HEK293 (cell line): ENCODE results near the gene REEP2.

Experiments
- BCL11B ChIP-seq: fragments of 450-650 bp; formaldehyde crosslinking; IDR thresholded peaks from 2 replicates; pipeline ENCODE4 v1.5.1; 2016; ENCODE audit warnings: low read depth, missing biosample characterization, missing genetic modification characterization
- GLI2 ChIP-seq: fragments of 450-650 bp; formaldehyde crosslinking; IDR thresholded peaks from 2 replicates; pipeline ENCODE4; 2017; ENCODE audit warnings: missing biosample characterization, missing genetic modification characterization, low read depth, borderline replicate concordance
- GLIS1 ChIP-seq: fragments of 450-650 bp; formaldehyde crosslinking; IDR thresholded peaks from 2 replicates; pipeline ENCODE4 v1.5.1; 2016; ENCODE audit warnings: missing biosample characterization, missing genetic modification characterization
- HOXD13 ChIP-seq: sonication (generic); formaldehyde crosslinking; IDR thresholded peaks from 2 replicates; pipeline ENCODE4 v1.8.0; 2022; ENCODE audit warnings: missing genetic modification reagents, borderline replicate concordance
- MEIS1 ChIP-seq: sonication (generic); formaldehyde crosslinking; IDR thresholded peaks from 2 replicates; pipeline ENCODE4 v1.8.1; 2022; ENCODE audit warnings: missing genetic modification reagents, mild to moderate bottlenecking, borderline replicate concordance
- SP3 ChIP-seq: fragments of 450-650 bp; formaldehyde crosslinking; IDR thresholded peaks from 2 replicates; pipeline ENCODE4 v1.5.1; 2016; ENCODE audit warnings: missing biosample characterization, missing genetic modification characterization
- TRIM28 ChIP-seq: IDR thresholded peaks from 2 replicates; pipeline ENCODE4 v1.6.1; 2011; ENCODE audit warnings: low read length, control low read depth, borderline replicate concordance
- ZBTB20 ChIP-seq: fragments of 450-650 bp; formaldehyde crosslinking; IDR thresholded peaks from 2 replicates; pipeline ENCODE4 v1.5.1; 2016; ENCODE audit warnings: missing biosample characterization, missing genetic modification characterization
- ZBTB44 ChIP-seq: fragments of 450-650 bp; IDR thresholded peaks from 2 replicates; pipeline ENCODE4 v1.5.1; 2018; ENCODE audit warnings: missing biosample characterization, mild to moderate bottlenecking, missing genetic modification characterization
- ZBTB7A ChIP-seq: fragments of 450-650 bp; formaldehyde crosslinking; IDR thresholded peaks from 2 replicates; pipeline ENCODE4 v1.5.1; 2016; ENCODE audit warnings: low read depth, missing biosample characterization, missing genetic modification characterization
- ZFP3 ChIP-seq: fragments of 450-650 bp; formaldehyde crosslinking; IDR thresholded peaks from 2 replicates; pipeline ENCODE4 v1.5.1; 2016; ENCODE audit warnings: low read depth, missing biosample characterization, missing genetic modification characterization
- ZNF211 ChIP-seq: fragments of 450-650 bp; formaldehyde crosslinking; IDR thresholded peaks from 2 replicates; pipeline ENCODE4 v1.5.1; 2016; ENCODE audit warnings: low read depth, missing biosample characterization, missing genetic modification characterization
- ZNF248 ChIP-seq: fragments of 450-650 bp; formaldehyde crosslinking; IDR thresholded peaks from 2 replicates; pipeline ENCODE4 v1.5.1; 2017; ENCODE audit warnings: missing biosample characterization, missing genetic modification characterization
- ZNF311 ChIP-seq: fragments of 450-650 bp; formaldehyde crosslinking; IDR thresholded peaks from 2 replicates; pipeline ENCODE4 v1.5.1; 2017; ENCODE audit warnings: missing biosample characterization, missing genetic modification characterization, borderline replicate concordance
- ZNF341 ChIP-seq: fragments of 450-650 bp; formaldehyde crosslinking; IDR thresholded peaks from 2 replicates; pipeline ENCODE4; 2016; ENCODE audit warnings: low read depth, missing biosample characterization, missing genetic modification characterization
- ZNF423 ChIP-seq: fragments of 450-650 bp; formaldehyde crosslinking; IDR thresholded peaks from 2 replicates; pipeline ENCODE4 v1.5.1; 2016; ENCODE audit warnings: missing biosample characterization, missing genetic modification characterization
- ZNF501 ChIP-seq: fragments of 450-650 bp; formaldehyde crosslinking; IDR thresholded peaks from 2 replicates; pipeline ENCODE4 v1.5.1; 2016; ENCODE audit warnings: missing biosample characterization, missing genetic modification characterization
- ZNF521 ChIP-seq: fragments of 450-650 bp; formaldehyde crosslinking; IDR thresholded peaks from 2 replicates; pipeline ENCODE4 v1.5.1; 2017; ENCODE audit warnings: missing biosample characterization, mild to moderate bottlenecking, missing genetic modification characterization
- ZNF544 ChIP-seq: fragments of 450-650 bp; formaldehyde crosslinking; IDR thresholded peaks from 2 replicates; pipeline ENCODE4 v1.5.0; 2017; ENCODE audit warnings: missing biosample characterization, missing genetic modification characterization
- ZNF549 ChIP-seq: fragments of 450-650 bp; IDR thresholded peaks from 2 replicates; pipeline ENCODE4 v1.5.1; 2018; ENCODE audit warnings: missing biosample characterization, missing genetic modification characterization, mild to moderate bottlenecking, inconsistent platforms, moderate library complexity
- ZNF585B ChIP-seq: fragments of 450-650 bp; formaldehyde crosslinking; IDR thresholded peaks from 2 replicates; pipeline ENCODE4 v1.5.1; 2016; ENCODE audit warnings: missing biosample characterization, missing genetic modification characterization
- ZNF629 ChIP-seq: fragments of 450-650 bp; formaldehyde crosslinking; IDR thresholded peaks from 2 replicates; pipeline ENCODE4 v1.5.1; 2017; ENCODE audit warnings: missing biosample characterization, missing genetic modification characterization
- ZNF639 ChIP-seq: fragments of 450-650 bp; formaldehyde crosslinking; IDR thresholded peaks from 2 replicates; pipeline ENCODE4 v1.5.1; 2016; ENCODE audit warnings: missing biosample characterization, missing genetic modification characterization
- ZNF658 ChIP-seq: fragments of 450-650 bp; formaldehyde crosslinking; IDR thresholded peaks from 2 replicates; pipeline ENCODE4; 2016; ENCODE audit warnings: missing biosample characterization, missing genetic modification characterization
- ZNF843 ChIP-seq: fragments of 450-650 bp; formaldehyde crosslinking; IDR thresholded peaks from 2 replicates; pipeline ENCODE4 v1.5.1; 2016; ENCODE audit warnings: missing biosample characterization, missing genetic modification characterization
- ZSCAN18 ChIP-seq: fragments of 450-650 bp; formaldehyde crosslinking; IDR thresholded peaks from 2 replicates; pipeline ENCODE4 v1.5.1; 2016; ENCODE audit warnings: missing biosample characterization, missing genetic modification characterization
- ZSCAN30 ChIP-seq: fragments of 450-650 bp; IDR thresholded peaks from 2 replicates; pipeline ENCODE4 v1.5.1; 2018; ENCODE audit warnings: missing biosample characterization, mild to moderate bottlenecking, missing genetic modification characterization, moderate library complexity
- ZSCAN5A ChIP-seq: fragments of 450-650 bp; formaldehyde crosslinking; IDR thresholded peaks from 2 replicates; pipeline ENCODE4 v1.5.1; 2016; ENCODE audit warnings: missing biosample characterization, missing genetic modification characterization
- TF ChIP-seq, protein P1 (sequence below): fragments of 450-650 bp; formaldehyde crosslinking; IDR thresholded peaks from 2 replicates; pipeline ENCODE4 v1.5.1; 2016; ENCODE audit warnings: missing biosample characterization, missing genetic modification characterization
- TF ChIP-seq, protein P2 (sequence below): fragments of 450-650 bp; formaldehyde crosslinking; IDR thresholded peaks from 2 replicates; pipeline ENCODE4 v1.5.1; 2016; ENCODE audit warnings: missing biosample characterization, missing genetic modification characterization

REEP2 gene

DNA sequence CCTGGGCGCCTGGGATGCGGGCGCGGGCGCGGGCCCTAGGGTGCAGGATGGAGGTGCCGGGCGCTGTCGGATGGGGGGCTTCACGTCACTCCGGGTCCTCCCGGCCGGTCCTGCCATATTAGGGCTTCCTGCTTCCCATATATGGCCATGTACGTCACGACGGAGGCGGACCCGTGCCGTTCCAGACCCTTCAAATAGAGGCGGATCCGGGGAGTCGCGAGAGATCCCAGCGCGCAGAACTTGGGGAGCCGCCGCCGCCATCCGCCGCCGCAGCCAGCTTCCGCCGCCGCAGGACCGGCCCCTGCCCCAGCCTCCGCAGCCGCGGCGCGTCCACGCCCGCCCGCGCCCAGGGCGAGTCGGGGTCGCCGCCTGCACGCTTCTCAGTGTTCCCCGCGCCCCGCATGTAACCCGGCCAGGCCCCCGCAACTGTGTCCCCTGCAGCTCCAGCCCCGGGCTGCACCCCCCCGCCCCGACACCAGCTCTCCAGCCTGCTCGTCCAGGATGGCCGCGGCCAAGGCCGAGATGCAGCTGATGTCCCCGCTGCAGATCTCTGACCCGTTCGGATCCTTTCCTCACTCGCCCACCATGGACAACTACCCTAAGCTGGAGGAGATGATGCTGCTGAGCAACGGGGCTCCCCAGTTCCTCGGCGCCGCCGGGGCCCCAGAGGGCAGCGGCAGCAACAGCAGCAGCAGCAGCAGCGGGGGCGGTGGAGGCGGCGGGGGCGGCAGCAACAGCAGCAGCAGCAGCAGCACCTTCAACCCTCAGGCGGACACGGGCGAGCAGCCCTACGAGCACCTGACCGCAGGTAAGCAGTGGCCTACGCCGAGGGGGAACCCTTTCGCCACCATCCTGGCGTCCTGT, 26.6 kb downstream of the REEP2 start, which contains the start of gene EGR1 (continued):
- TF ChIP-seq ZNF639 (no peak), ZNF585B (tag by site-specific recombination) (peak; percentile 27), ZSCAN5A (tag by site-specific recombination) (no peak), GLIS1 (tag by site-specific recombination) (no peak), ZNF549 (tag by site-specific recombination) (no peak), SP3 (tag by site-specific recombination) (no peak; the same call in none of the 2 replicates), ZNF521 (tag by site-specific recombination) (no peak), ZBTB7A (tag by site-specific recombination) (peak; percentile 59; the same call in 1 of the 2 replicates), ZNF341 (peak; percentile 92), ZNF311 (no peak), ZBTB44 (tag by site-specific recombination) (no peak), TRIM28 (no peak), MEIS1 (CRISPR knock-in tag) (no peak), ZNF544 (no peak), ZBTB20 (peak; percentile 81; the same call in 1 of the 2 replicates), HOXD13 (CRISPR knock-in tag) (no peak), ZNF423 (tag by site-specific recombination) (peak; percentile 10; the same call in 1 of the 2 replicates), ZNF658 (tag by site-specific recombination) (no peak), ZSCAN18 (no peak), ZNF501 (tag by site-specific recombination) (peak; percentile 61; the same call in 1 of the 2 replicates), ZNF629 (tag by site-specific recombination) (peak; percentile 75), ZSCAN30 (no peak), GLI2 (tag by site-specific recombination) (no peak), ZFP3 (tag by site-specific recombination) (no peak), ZNF211 (tag by site-specific recombination) (no peak), ZNF248 (no peak), ZNF843 (no peak), BCL11B (tag by site-specific recombination) (0 out of 2 replicates have a peak, but pooled peaks have one; percentile 27)
- TF ChIP-seq, protein P1, sequence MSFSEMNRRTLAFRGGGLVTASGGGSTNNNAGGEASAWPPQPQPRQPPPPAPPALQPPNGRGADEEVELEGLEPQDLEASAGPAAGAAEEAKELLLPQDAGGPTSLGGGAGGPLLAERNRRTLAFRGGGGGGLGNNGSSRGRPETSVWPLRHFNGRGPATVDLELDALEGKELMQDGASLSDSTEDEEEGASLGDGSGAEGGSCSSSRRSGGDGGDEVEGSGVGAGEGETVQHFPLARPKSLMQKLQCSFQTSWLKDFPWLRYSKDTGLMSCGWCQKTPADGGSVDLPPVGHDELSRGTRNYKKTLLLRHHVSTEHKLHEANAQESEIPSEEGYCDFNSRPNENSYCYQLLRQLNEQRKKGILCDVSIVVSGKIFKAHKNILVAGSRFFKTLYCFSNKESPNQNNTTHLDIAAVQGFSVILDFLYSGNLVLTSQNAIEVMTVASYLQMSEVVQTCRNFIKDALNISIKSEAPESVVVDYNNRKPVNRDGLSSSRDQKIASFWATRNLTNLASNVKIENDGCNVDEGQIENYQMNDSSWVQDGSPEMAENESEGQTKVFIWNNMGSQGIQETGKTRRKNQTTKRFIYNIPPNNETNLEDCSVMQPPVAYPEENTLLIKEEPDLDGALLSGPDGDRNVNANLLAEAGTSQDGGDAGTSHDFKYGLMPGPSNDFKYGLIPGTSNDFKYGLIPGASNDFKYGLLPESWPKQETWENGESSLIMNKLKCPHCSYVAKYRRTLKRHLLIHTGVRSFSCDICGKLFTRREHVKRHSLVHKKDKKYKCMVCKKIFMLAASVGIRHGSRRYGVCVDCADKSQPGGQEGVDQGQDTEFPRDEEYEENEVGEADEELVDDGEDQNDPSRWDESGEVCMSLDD (tag by site-specific recombination): 0 out of 2 replicates have a peak, but pooled peaks have one; percentile 17
- TF ChIP-seq, protein P2, sequence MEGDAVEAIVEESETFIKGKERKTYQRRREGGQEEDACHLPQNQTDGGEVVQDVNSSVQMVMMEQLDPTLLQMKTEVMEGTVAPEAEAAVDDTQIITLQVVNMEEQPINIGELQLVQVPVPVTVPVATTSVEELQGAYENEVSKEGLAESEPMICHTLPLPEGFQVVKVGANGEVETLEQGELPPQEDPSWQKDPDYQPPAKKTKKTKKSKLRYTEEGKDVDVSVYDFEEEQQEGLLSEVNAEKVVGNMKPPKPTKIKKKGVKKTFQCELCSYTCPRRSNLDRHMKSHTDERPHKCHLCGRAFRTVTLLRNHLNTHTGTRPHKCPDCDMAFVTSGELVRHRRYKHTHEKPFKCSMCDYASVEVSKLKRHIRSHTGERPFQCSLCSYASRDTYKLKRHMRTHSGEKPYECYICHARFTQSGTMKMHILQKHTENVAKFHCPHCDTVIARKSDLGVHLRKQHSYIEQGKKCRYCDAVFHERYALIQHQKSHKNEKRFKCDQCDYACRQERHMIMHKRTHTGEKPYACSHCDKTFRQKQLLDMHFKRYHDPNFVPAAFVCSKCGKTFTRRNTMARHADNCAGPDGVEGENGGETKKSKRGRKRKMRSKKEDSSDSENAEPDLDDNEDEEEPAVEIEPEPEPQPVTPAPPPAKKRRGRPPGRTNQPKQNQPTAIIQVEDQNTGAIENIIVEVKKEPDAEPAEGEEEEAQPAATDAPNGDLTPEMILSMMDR (tag by site-specific recombination): peak; percentile 52; the same call in 1 of the 2 replicates
